C4-2B (cell line): ENCODE data around the gene FUT7.

Experiments used
- CTCF ChIP-seq: fragments of 450-650 bp; conservative IDR thresholded peaks from 2 replicates; pipeline ENCODE4 v1.5.1; 2017; ENCODE audit warnings: mild to moderate bottlenecking
- ZFX ChIP-seq: fragments of 450-650 bp; IDR thresholded peaks from 2 replicates; pipeline ENCODE4 v1.6.1; 2017

- TF ChIP-seq ZFX: no peak
- no peak for TF ChIP-seq CTCF
Measured at GRCh38 chr9:136995772-136996311, 36.0 kb downstream of the FUT7 start.
